H9 (cell line): ENCODE measurements around the gene ASH1L. TPM values are rescaled to one million over a fixed set of nuclear protein-coding genes. Genes with fewer than 3 reads are reported as not detected.
"Not testable (repeated sequence)": the region's sequence is repeated elsewhere in the genome, so short reads cannot be mapped to it uniquely, and the experiment has no call there.

Experiments
- DNase-seq: peaks from one replicate; pipeline ENCODE4 v3.0.0-alpha.2; 2017
- H2AFZ ChIP-seq: one replicate; pipeline ENCODE4 v1.6.1; 2013; ENCODE audit warnings: mild to moderate bottlenecking, low read length, control low read depth, moderate library complexity
- H2AK5ac ChIP-seq: 2 replicates; pipeline ENCODE4 v1.6.1; 2013; ENCODE audit warnings: low read length, control low read depth, mixed read lengths; ENCODE audit not compliant: insufficient read length
- H2BK120ac ChIP-seq: one replicate; pipeline ENCODE4 v1.6.1; 2013; ENCODE audit warnings: low read depth, mild to moderate bottlenecking, low read length, control low read depth, inconsistent platforms; ENCODE audit not compliant: poor library complexity, severe bottlenecking
- H2BK12ac ChIP-seq: 2 replicates; pipeline ENCODE4 v1.6.1; 2013; ENCODE audit warnings: low read length, control low read depth, mixed read lengths, low read depth; ENCODE audit not compliant: insufficient read length
- H2BK15ac ChIP-seq: 2 replicates; pipeline ENCODE4 v1.6.1; 2013; ENCODE audit warnings: low read depth, low read length, control low read depth
- H2BK20ac ChIP-seq: one replicate; pipeline ENCODE4 v1.6.1; 2013; ENCODE audit warnings: low read depth, mild to moderate bottlenecking, low read length, control low read depth, inconsistent platforms; ENCODE audit not compliant: poor library complexity, severe bottlenecking
- H2BK5ac ChIP-seq: 2 replicates; pipeline ENCODE4 v1.6.1; 2013; ENCODE audit warnings: low read length, control low read depth, mixed read lengths; ENCODE audit not compliant: insufficient read length
- H3K14ac ChIP-seq: 2 replicates; pipeline ENCODE4 v1.6.1; 2013; ENCODE audit warnings: low read length, control low read depth; ENCODE audit not compliant: insufficient read depth
- H3K18ac ChIP-seq: 2 replicates; pipeline ENCODE4 v1.6.1; 2013; ENCODE audit warnings: low read depth, mild to moderate bottlenecking, mixed read lengths, low read length, control low read depth; ENCODE audit not compliant: insufficient read length
- H3K23ac ChIP-seq: 2 replicates; pipeline ENCODE4 v1.6.1; 2013; ENCODE audit warnings: low read length, control low read depth, mixed read lengths, low read depth; ENCODE audit not compliant: insufficient read length
- H3K23me2 ChIP-seq: 2 replicates; pipeline ENCODE4 v1.6.1; 2013; ENCODE audit warnings: low read depth, mild to moderate bottlenecking, mixed read lengths, low read length, control low read depth; ENCODE audit not compliant: insufficient read length, poor library complexity, severe bottlenecking
- H3K27ac ChIP-seq: 2 replicates; pipeline ENCODE4 v1.5.1; 2013; ENCODE audit warnings: low read length, control low read depth, mixed read lengths, low read depth; ENCODE audit not compliant: insufficient read length
- H3K27me3 ChIP-seq: 2 replicates; pipeline ENCODE4 v1.6.1; 2013; ENCODE audit warnings: low read length, control low read depth, inconsistent platforms; ENCODE audit not compliant: insufficient read depth
- H3K4ac ChIP-seq: 2 replicates; pipeline ENCODE4 v1.6.1; 2013; ENCODE audit warnings: low read depth, mild to moderate bottlenecking, control low read depth, inconsistent platforms, low read length, moderate library complexity
- H3K4me1 ChIP-seq: 2 replicates; pipeline ENCODE4 v1.6.1; 2013; ENCODE audit warnings: low read length, control low read depth, inconsistent platforms; ENCODE audit not compliant: insufficient read depth
- H3K4me2 ChIP-seq: 2 replicates; pipeline ENCODE4 v1.6.1; 2013; ENCODE audit warnings: low read length, control low read depth, mixed read lengths; ENCODE audit not compliant: insufficient read length, insufficient read depth
- H3K56ac ChIP-seq: 2 replicates; pipeline ENCODE4 v1.6.1; 2013; ENCODE audit warnings: low read depth, mild to moderate bottlenecking, mixed read lengths, low read length, control low read depth; ENCODE audit not compliant: insufficient read length
- H3K79me1 ChIP-seq: 2 replicates; pipeline ENCODE4 v1.6.1; 2013; ENCODE audit warnings: low read depth, mild to moderate bottlenecking, moderate library complexity, low read length, control low read depth, inconsistent platforms; ENCODE audit not compliant: insufficient read depth, poor library complexity, severe bottlenecking
- H3K79me2 ChIP-seq: 2 replicates; pipeline ENCODE4 v1.6.1; 2013; ENCODE audit warnings: low read length, control low read depth, inconsistent platforms; ENCODE audit not compliant: insufficient read depth
- H3K9ac ChIP-seq: 2 replicates; pipeline ENCODE4 v1.6.1; 2013; ENCODE audit warnings: low read length, control low read depth, mixed read lengths; ENCODE audit not compliant: insufficient read length; ENCODE audit errors: extremely low read depth
- H3K9me3 ChIP-seq: one replicate; pipeline ENCODE4 v1.6.1; 2013; ENCODE audit warnings: low read depth, low read length, inconsistent platforms; ENCODE audit not compliant: control insufficient read depth
- H3T11ph ChIP-seq: one replicate; pipeline ENCODE4 v1.6.1; 2013; ENCODE audit warnings: mild to moderate bottlenecking, low read length, control low read depth, inconsistent platforms
- H4K20me1 ChIP-seq: one replicate; pipeline ENCODE4 v1.6.1; 2013; ENCODE audit not compliant: control insufficient read depth, insufficient read length, insufficient read depth
- H4K5ac ChIP-seq: 2 replicates; pipeline ENCODE4 v1.6.1; 2013; ENCODE audit warnings: low read depth, mild to moderate bottlenecking, mixed read lengths, low read length, control low read depth; ENCODE audit not compliant: insufficient read length
- H4K8ac ChIP-seq: replicated peaks from 2 replicates; pipeline ENCODE4 v1.6.1; 2013; ENCODE audit warnings: low read length, control low read depth, mixed read lengths, low read depth; ENCODE audit not compliant: insufficient read length
- H4K91ac ChIP-seq: 2 replicates; pipeline ENCODE4 v1.6.1; 2013; ENCODE audit warnings: low read depth, mild to moderate bottlenecking, moderate library complexity, mixed read lengths, low read length, control low read depth; ENCODE audit not compliant: insufficient read length
- H3K27ac Mint-ChIP-seq, 3 experiments: 2 replicates in 2 of 3; 3 replicates in 1 of 3; pipeline ENCODE4 v1.8.0; 2020 to 2021; ENCODE audit warnings: mixed read lengths in 3 of 3, mild to moderate bottlenecking in 1 of 3, moderate library complexity in 1 of 3
- H3K27me3 Mint-ChIP-seq: 2 replicates; pipeline ENCODE4 v1.8.0; 2021; ENCODE audit warnings: low read depth, mild to moderate bottlenecking, moderate library complexity, mixed read lengths
- H3K36me3 Mint-ChIP-seq, 3 experiments: 2 replicates in 2 of 3; 3 replicates in 1 of 3; pipeline ENCODE4 v1.8.0; 2020 to 2021; ENCODE audit warnings: low read depth in 3 of 3, mixed read lengths in 3 of 3; ENCODE audit not compliant: insufficient read depth in 1 of 3
- H3K4me1 Mint-ChIP-seq, 2 experiments: 2 replicates each; pipeline ENCODE4 v1.8.0; 2020; ENCODE audit warnings: mixed read lengths in 2 of 2
- H3K4me3 Mint-ChIP-seq, 2 experiments: 2 replicates in 1 of 2; 3 replicates in 1 of 2; pipeline ENCODE4 v1.8.0; 2020 to 2021; ENCODE audit warnings: mild to moderate bottlenecking in 2 of 2, mixed read lengths in 2 of 2, moderate library complexity in 1 of 2
- H3K9me3 Mint-ChIP-seq, 2 experiments: 2 replicates in 1 of 2; 3 replicates in 1 of 2; pipeline ENCODE4 v1.8.0; 2020; ENCODE audit warnings: mild to moderate bottlenecking in 2 of 2, mixed read lengths in 2 of 2, moderate library complexity in 1 of 2
- WGBS: extraction: QIAGEN DNeasy Blood & Tissue Kit; methylation state at CpG from one replicate; pipeline ENCODE4 v1.1.7; 2013; ENCODE audit warnings: missing lambda C conversion rate, low lambda C conversion rate, mixed read lengths; ENCODE audit not compliant: insufficient read length; ENCODE audit errors: extremely low coverage; 5-methylcytosine and 5-hydroxymethylcytosine counted together
- total RNA-seq: library from RNA; stranded (reverse); gene quantifications from 2 replicates; pipeline ENCODE4 v1.2.1, GENCODE V29; 2021
- TF ChIP-seq, protein P1 (sequence below): fragments of 200-600 bp; sonication (generic); conservative IDR thresholded peaks from 3 replicates; pipeline ENCODE4 v1.8.0; 2021; ENCODE audit warnings: antibody characterized with exemption, mild to moderate bottlenecking

ASH1L gene
- total RNA-seq, 1 experiment from 2014 or later: 32.8 TPM

- no peak overlapping the region for H4K91ac ChIP-seq
- H3T11ph ChIP-seq: no peak overlapping the region
- H3K9me3 ChIP-seq: no peaks in the 10 kb centered on the region
- H3K79me1 ChIP-seq: peaks cover 3% of the 10 kb centered on the region
- H2BK15ac ChIP-seq: no peak overlapping the region
- no peak overlapping the region for H4K5ac ChIP-seq
- no peak overlapping the region for H3K9ac ChIP-seq
- no peak overlapping the region for H2BK12ac ChIP-seq
- no peak overlapping the region for H2BK5ac ChIP-seq
- H4K20me1 ChIP-seq: no peaks in the 10 kb centered on the region
- no peaks in the 10 kb centered on the region for H3K23me2 ChIP-seq
- peaks cover 0 to 18% (median 0%) of the 10 kb centered on the region in 3 experiments; a peak in 4 of 7 replicates for H3K36me3 Mint-ChIP-seq
- no peak overlapping the region for H3K4ac ChIP-seq
- H3K14ac ChIP-seq: no peak overlapping the region
- no peak overlapping the region for H2BK120ac ChIP-seq
- no peak overlapping the region for H3K27ac ChIP-seq
- H3K4me1 ChIP-seq: no peaks in the 10 kb centered on the region
- no peaks in the 10 kb centered on the region for H3K27me3 Mint-ChIP-seq
- H2BK20ac ChIP-seq: no peak overlapping the region
- no peak overlapping the region for H3K27ac Mint-ChIP-seq
- H3K4me2 ChIP-seq: no peak overlapping the region
- H2AFZ ChIP-seq: no peak overlapping the region
- no peak overlapping the region for H4K8ac ChIP-seq
- H3K56ac ChIP-seq: no peak overlapping the region
- no peaks in the 10 kb centered on the region; a peak in 1 of 5 replicates for H3K9me3 Mint-ChIP-seq
- H3K18ac ChIP-seq: no peak overlapping the region
- H3K23ac ChIP-seq: no peak overlapping the region
- no peaks in the 10 kb centered on the region for H3K79me2 ChIP-seq
- no peak overlapping the region for H3K4me3 Mint-ChIP-seq
- no peaks in the 10 kb centered on the region for H3K4me1 Mint-ChIP-seq
- DNase-seq: no peak
- TF ChIP-seq, protein P1, sequence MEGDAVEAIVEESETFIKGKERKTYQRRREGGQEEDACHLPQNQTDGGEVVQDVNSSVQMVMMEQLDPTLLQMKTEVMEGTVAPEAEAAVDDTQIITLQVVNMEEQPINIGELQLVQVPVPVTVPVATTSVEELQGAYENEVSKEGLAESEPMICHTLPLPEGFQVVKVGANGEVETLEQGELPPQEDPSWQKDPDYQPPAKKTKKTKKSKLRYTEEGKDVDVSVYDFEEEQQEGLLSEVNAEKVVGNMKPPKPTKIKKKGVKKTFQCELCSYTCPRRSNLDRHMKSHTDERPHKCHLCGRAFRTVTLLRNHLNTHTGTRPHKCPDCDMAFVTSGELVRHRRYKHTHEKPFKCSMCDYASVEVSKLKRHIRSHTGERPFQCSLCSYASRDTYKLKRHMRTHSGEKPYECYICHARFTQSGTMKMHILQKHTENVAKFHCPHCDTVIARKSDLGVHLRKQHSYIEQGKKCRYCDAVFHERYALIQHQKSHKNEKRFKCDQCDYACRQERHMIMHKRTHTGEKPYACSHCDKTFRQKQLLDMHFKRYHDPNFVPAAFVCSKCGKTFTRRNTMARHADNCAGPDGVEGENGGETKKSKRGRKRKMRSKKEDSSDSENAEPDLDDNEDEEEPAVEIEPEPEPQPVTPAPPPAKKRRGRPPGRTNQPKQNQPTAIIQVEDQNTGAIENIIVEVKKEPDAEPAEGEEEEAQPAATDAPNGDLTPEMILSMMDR: no peak
- no peaks in the 10 kb centered on the region for H3K27me3 ChIP-seq
- WGBS: no CpG with 5 or more reads among the region's 2 CpGs
- no peak overlapping the region for H2AK5ac ChIP-seq
These were observed 141.8 kb downstream of the ASH1L start for GRCh38 chr1:155420788-155421187.

- not testable (repeated sequence) for H3K27me3 ChIP-seq
- peaks cover 3 to 30% (median 19%) of the 10 kb centered on the region in 3 experiments; a peak in 6 of 7 replicates for H3K36me3 Mint-ChIP-seq
These were observed 150.8 kb downstream of the ASH1L start for GRCh38 chr1:155411840-155412239.

More at GRCh38 chr1:155411840-155412239, 150.8 kb downstream of the ASH1L start:
- H3K27ac ChIP-seq, H3K14ac ChIP-seq, H3K4me2 ChIP-seq, H3K18ac ChIP-seq, H2AFZ ChIP-seq, H3K56ac ChIP-seq, H3K27ac Mint-ChIP-seq, H3K79me2 ChIP-seq, H3K4me3 Mint-ChIP-seq, H3K9me3 Mint-ChIP-seq, H3K9ac ChIP-seq, H3K79me1 ChIP-seq, H2BK120ac ChIP-seq, H3K23me2 ChIP-seq, DNase-seq, H3K4ac ChIP-seq, H2BK5ac ChIP-seq, H3K4me1 ChIP-seq, H4K91ac ChIP-seq, H3K27me3 Mint-ChIP-seq, H4K20me1 ChIP-seq, H4K5ac ChIP-seq, H2AK5ac ChIP-seq, H2BK12ac ChIP-seq, H2BK15ac ChIP-seq, H2BK20ac ChIP-seq, H3T11ph ChIP-seq, H4K8ac ChIP-seq, H3K23ac ChIP-seq, H3K4me1 Mint-ChIP-seq, H3K9me3 ChIP-seq: not testable (repeated sequence)
- no CpG with 5 or more reads among the region's 9 CpGs for WGBS
